GM12872 (cell line): Measurements from ENCODE around the gene SLC25A29.
A peak's percentile ranks its signal among the peaks of the same experiment; 100 is the strongest.

Experiments
- TF ChIP-seq, protein P1 (sequence below): IDR thresholded peaks from 3 replicates; pipeline ENCODE4 v1.5.1; 2011; ENCODE audit warnings: low read depth, mild to moderate bottlenecking, low read length, moderate library complexity; ENCODE audit not compliant: insufficient read depth

The SLC25A29 gene

DNA sequence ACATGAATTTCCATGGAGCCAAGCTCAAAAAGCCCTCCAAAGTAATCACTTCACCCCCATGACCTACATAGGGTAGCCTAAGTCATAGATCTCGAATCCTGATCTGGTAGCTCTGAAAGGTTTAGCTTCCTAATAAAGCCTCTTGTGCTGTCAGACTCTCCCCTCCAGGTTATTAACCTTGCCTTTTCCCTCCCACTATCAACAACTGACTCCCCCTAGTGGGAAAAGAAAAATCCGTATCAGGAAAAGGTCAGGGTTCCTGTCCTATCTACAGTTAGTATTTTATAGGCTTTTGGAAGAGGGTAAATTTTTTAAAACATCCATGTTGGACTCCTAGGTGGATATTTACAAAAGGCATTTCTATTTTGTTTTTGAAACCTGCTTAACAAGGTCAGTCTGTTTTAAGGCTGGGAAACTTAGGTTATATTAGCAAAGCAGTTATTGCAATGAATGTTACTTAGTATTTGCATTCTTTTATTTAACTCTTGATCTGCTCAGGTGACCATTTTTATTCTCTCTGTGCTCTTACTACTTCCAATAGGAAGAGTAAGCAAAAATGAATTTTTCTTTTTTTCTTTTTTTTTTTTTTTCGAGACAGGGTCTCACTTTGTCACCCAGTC lies 59.3 kb downstream of the SLC25A29 start:
- TF ChIP-seq, protein P1, sequence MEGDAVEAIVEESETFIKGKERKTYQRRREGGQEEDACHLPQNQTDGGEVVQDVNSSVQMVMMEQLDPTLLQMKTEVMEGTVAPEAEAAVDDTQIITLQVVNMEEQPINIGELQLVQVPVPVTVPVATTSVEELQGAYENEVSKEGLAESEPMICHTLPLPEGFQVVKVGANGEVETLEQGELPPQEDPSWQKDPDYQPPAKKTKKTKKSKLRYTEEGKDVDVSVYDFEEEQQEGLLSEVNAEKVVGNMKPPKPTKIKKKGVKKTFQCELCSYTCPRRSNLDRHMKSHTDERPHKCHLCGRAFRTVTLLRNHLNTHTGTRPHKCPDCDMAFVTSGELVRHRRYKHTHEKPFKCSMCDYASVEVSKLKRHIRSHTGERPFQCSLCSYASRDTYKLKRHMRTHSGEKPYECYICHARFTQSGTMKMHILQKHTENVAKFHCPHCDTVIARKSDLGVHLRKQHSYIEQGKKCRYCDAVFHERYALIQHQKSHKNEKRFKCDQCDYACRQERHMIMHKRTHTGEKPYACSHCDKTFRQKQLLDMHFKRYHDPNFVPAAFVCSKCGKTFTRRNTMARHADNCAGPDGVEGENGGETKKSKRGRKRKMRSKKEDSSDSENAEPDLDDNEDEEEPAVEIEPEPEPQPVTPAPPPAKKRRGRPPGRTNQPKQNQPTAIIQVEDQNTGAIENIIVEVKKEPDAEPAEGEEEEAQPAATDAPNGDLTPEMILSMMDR, result peak; percentile 56

DNA sequence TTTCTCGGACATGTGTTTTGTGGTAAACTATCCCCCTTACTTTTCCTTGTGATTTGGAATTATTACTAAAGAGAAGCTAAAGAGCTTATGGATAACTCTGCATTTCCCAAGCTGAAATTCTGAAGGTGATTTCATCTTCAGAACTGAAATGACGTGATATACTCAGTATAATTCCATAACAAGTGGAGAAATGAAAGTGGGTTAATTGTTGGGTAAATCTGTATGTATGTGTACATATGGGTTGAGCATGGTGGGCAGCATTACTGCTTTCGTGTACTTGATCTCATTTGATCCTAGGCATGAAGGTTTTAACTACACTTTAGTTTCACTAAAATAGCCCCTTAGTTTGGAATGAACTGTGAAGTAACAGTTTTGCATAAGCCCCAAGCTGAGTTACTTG lies 63.2 kb downstream of the SLC25A29 start:
- TF ChIP-seq, protein P1, result no peak

DNA sequence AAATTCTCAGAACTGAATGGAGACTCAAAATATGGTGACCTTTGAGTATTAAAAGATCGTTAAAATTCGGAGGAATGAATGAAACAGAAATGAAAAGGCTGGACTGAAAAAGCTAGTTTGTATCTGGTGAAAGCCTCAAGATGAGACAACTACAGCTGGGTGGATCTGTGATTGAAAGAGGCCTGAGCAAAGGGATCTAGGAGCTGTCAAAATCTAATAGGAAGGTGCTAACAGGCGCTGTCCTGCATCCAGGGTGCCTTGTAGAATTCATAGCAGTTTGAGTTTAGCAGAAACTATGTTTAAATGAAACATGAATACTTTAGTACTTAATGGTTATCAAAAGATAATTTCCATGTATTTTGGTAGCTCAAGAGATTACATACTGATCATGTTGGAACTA lies 65.0 kb downstream of the SLC25A29 start:
- TF ChIP-seq, protein P1, result no peak
